Neural cell (in vitro differentiated cells): ENCODE measurements around the gene RITA1. TPM values are rescaled to one million over a fixed set of nuclear protein-coding genes. Genes with fewer than 3 reads are reported as not detected.

Experiments used
- H2AFZ ChIP-seq: fragments of 200-600, 300-800 bp; sonication (generic), shearing (Covaris generic); 2 replicates; pipeline ENCODE4 v1.6.0; 2014; ENCODE audit warnings: low read depth, mild to moderate bottlenecking, antibody characterized with exemption, low read length, moderate library complexity
- H3F3A ChIP-seq: fragments of 200-600 bp; shearing (Covaris generic); 2 replicates; pipeline ENCODE4 v1.6.1; 2016; ENCODE audit warnings: mild to moderate bottlenecking, moderate library complexity, mixed read lengths, antibody characterized with exemption, low read length; ENCODE audit not compliant: insufficient read depth, poor library complexity, severe bottlenecking
- H3K27ac ChIP-seq: fragments of 200-600, 300-800 bp; sonication (generic), shearing (Covaris generic); 2 replicates; pipeline ENCODE4 v1.5.1; 2014; ENCODE audit warnings: mild to moderate bottlenecking, low read length, moderate library complexity
- H3K27me3 ChIP-seq: fragments of 300-800, 200-600 bp; sonication (generic), shearing (Covaris generic); 2 replicates; pipeline ENCODE4 v1.6.0; 2014; ENCODE audit warnings: mild to moderate bottlenecking, low read depth, low read length, moderate library complexity; ENCODE audit not compliant: insufficient read depth
- H3K36me3 ChIP-seq: fragments of 300-800, 200-600 bp; sonication (generic), shearing (Covaris generic); 2 replicates; pipeline ENCODE4 v1.5.1; 2014; ENCODE audit warnings: mild to moderate bottlenecking, antibody characterized with exemption, low read length, moderate library complexity; ENCODE audit not compliant: insufficient read depth
- H3K4me2 ChIP-seq: fragments of 300-800, 200-600 bp; sonication (generic), shearing (Covaris generic); 2 replicates; pipeline ENCODE4 v1.6.0; 2014; ENCODE audit warnings: mild to moderate bottlenecking, low read length
- H3K4me3 ChIP-seq: fragments of 300-800, 200-600 bp; sonication (generic), shearing (Covaris generic); 2 replicates; pipeline ENCODE4 v1.5.1; 2014; ENCODE audit warnings: mild to moderate bottlenecking, low read length, moderate library complexity
- H3K79me2 ChIP-seq: fragments of 200-600 bp; shearing (Covaris generic); replicated peaks from 2 replicates; pipeline ENCODE4 v1.6.0; 2014; ENCODE audit warnings: mild to moderate bottlenecking, low read length, moderate library complexity; ENCODE audit not compliant: insufficient read depth
- H3K9ac ChIP-seq: fragments of 300-800, 200-600 bp; sonication (generic), shearing (Covaris generic); 2 replicates; pipeline ENCODE4 v1.6.1; 2016; ENCODE audit warnings: mild to moderate bottlenecking, low read length, mixed read lengths
- H3K9me2 ChIP-seq: fragments of 200-600 bp; shearing (Covaris generic); 2 replicates; pipeline ENCODE4 v1.6.1; 2016; ENCODE audit warnings: mild to moderate bottlenecking, low read length, mixed read lengths; ENCODE audit not compliant: insufficient read depth
- H3K9me3 ChIP-seq: fragments of 200-600, 300-800 bp; sonication (generic), shearing (Covaris generic); 2 replicates; pipeline ENCODE4 v1.6.1; 2016; ENCODE audit warnings: mild to moderate bottlenecking, mixed run types, low read length, moderate library complexity, mixed read lengths
- H4K20me1 ChIP-seq: fragments of 200-600 bp; shearing (Covaris generic); 2 replicates; pipeline ENCODE4 v1.6.1; 2016; ENCODE audit warnings: mild to moderate bottlenecking, mixed run types; ENCODE audit not compliant: insufficient read depth
- EP300 ChIP-seq: fragments of 450-650 bp; conservative IDR thresholded peaks from 2 replicates; pipeline ENCODE4 v1.6.1; 2014; ENCODE audit warnings: antibody characterized with exemption, mild to moderate bottlenecking, moderate library complexity; ENCODE audit not compliant: poor library complexity, severe bottlenecking
- EZH2 ChIP-seq: fragments of 200-600, 300-800 bp; shearing (Covaris generic), sonication (generic); IDR thresholded peaks from 2 replicates; pipeline ENCODE4 v1.6.1; 2014; ENCODE audit warnings: antibody characterized with exemption, low read length, borderline replicate concordance, mild to moderate bottlenecking; ENCODE audit not compliant: insufficient read depth, poor library complexity, severe bottlenecking
- MXI1 ChIP-seq: fragments of 450-650 bp; conservative IDR thresholded peaks from 2 replicates; pipeline ENCODE4 v1.6.1; 2014; ENCODE audit warnings: antibody characterized with exemption, mild to moderate bottlenecking; ENCODE audit not compliant: poor library complexity, severe bottlenecking
- POLR2AphosphoS5 ChIP-seq: IDR thresholded peaks from 2 replicates; pipeline ENCODE4 v1.6.1; 2012
- RAD21 ChIP-seq: fragments of 450-650 bp; conservative IDR thresholded peaks from 2 replicates; pipeline ENCODE4 v1.6.1; 2014; ENCODE audit warnings: antibody characterized with exemption, mild to moderate bottlenecking, moderate library complexity
- SMC3 ChIP-seq: fragments of 450-650 bp; conservative IDR thresholded peaks from 2 replicates; pipeline ENCODE4 v1.6.1; 2014; ENCODE audit warnings: antibody characterized with exemption, mild to moderate bottlenecking, moderate library complexity; ENCODE audit not compliant: poor library complexity
- TAF1 ChIP-seq: IDR thresholded peaks from 2 replicates; pipeline ENCODE4 v1.6.1; 2012; ENCODE audit warnings: low read depth
- polyA plus RNA-seq: library from polyadenylated mRNA; depleted of rRNA; stranded (reverse); fragments of >200 nt; gene quantifications from 2 replicates; pipeline ENCODE4 v1.2.3, GENCODE V29; 2014
- TF ChIP-seq, protein P1 (sequence below): IDR thresholded peaks from 2 replicates; pipeline ENCODE4 v1.6.1; 2012; ENCODE audit warnings: borderline replicate concordance
- TF ChIP-seq, protein P2 (sequence below): fragments of 450-650 bp; IDR thresholded peaks from 2 replicates; pipeline ENCODE4 v1.5.1; 2014; ENCODE audit warnings: antibody characterized with exemption, mild to moderate bottlenecking, moderate library complexity; ENCODE audit not compliant: poor library complexity, severe bottlenecking

The RITA1 gene
- polyA plus RNA-seq, 1 donor from 2014 or later, result 23.3 TPM

DNA sequence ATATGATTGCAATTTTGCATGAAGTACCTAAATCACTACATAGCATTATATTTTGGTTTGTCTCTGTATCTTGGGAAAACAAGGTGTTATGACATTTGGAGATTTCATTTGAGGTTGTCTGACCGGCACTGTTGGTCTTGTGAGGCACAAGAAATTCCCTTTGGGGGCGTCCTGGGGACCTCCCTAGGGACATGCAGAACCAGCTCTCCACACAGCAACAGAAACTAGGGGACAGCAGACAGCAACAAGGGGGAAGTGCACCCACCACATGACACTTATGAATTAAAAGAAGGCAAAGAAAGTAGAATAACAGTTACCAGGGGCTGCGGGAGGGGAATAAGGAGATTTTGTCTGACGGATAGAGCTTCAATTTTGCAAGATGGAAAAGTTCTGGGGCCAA lies 14.6 kb upstream of the RITA1 start:
- Histone ChIP-seq H3K27me3 (no peaks in the 10 kb centered on the region), H3K4me2 (no peak overlapping the region), H3K79me2 (no peaks in the 10 kb centered on the region), H4K20me1 (no peaks in the 10 kb centered on the region), H3K4me3 (no peak overlapping the region), H2AFZ (no peak overlapping the region), H3F3A (no peaks in the 10 kb centered on the region), H3K9ac (no peak overlapping the region), H3K36me3 (peaks cover 3% of the 10 kb centered on the region), H3K27ac (no peak overlapping the region), H3K9me2 (no peaks in the 10 kb centered on the region), H3K9me3 (no peaks in the 10 kb centered on the region)
- TF ChIP-seq EZH2 (no peak), POLR2AphosphoS5 (no peak), MXI1 (no peak), EP300 (no peak), SMC3 (no peak)
- TF ChIP-seq, protein P1, sequence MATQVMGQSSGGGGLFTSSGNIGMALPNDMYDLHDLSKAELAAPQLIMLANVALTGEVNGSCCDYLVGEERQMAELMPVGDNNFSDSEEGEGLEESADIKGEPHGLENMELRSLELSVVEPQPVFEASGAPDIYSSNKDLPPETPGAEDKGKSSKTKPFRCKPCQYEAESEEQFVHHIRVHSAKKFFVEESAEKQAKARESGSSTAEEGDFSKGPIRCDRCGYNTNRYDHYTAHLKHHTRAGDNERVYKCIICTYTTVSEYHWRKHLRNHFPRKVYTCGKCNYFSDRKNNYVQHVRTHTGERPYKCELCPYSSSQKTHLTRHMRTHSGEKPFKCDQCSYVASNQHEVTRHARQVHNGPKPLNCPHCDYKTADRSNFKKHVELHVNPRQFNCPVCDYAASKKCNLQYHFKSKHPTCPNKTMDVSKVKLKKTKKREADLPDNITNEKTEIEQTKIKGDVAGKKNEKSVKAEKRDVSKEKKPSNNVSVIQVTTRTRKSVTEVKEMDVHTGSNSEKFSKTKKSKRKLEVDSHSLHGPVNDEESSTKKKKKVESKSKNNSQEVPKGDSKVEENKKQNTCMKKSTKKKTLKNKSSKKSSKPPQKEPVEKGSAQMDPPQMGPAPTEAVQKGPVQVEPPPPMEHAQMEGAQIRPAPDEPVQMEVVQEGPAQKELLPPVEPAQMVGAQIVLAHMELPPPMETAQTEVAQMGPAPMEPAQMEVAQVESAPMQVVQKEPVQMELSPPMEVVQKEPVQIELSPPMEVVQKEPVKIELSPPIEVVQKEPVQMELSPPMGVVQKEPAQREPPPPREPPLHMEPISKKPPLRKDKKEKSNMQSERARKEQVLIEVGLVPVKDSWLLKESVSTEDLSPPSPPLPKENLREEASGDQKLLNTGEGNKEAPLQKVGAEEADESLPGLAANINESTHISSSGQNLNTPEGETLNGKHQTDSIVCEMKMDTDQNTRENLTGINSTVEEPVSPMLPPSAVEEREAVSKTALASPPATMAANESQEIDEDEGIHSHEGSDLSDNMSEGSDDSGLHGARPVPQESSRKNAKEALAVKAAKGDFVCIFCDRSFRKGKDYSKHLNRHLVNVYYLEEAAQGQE, result no peak

- peaks cover 3% of the 10 kb centered on the region for H3K36me3 ChIP-seq
Observed at GRCh38 chr12:113171543-113171942, 14.0 kb upstream of the RITA1 start.

GRCh38 chr12:113172185-113172584 lies 13.3 kb upstream of the RITA1 start:
- Histone ChIP-seq H3K9me2 (no peaks in the 10 kb centered on the region), H3K79me2 (no peaks in the 10 kb centered on the region), H4K20me1 (no peaks in the 10 kb centered on the region), H3K27ac (no peak overlapping the region), H3K36me3 (peaks cover 7% of the 10 kb centered on the region), H3K4me2 (no peak overlapping the region), H3K27me3 (no peaks in the 10 kb centered on the region), H2AFZ (no peak overlapping the region), H3K4me3 (no peak overlapping the region), H3F3A (no peaks in the 10 kb centered on the region), H3K9me3 (no peaks in the 10 kb centered on the region), H3K9ac (no peak overlapping the region)
- TF ChIP-seq POLR2AphosphoS5 (no peak), SMC3 (no peak), MXI1 (no peak), RAD21 (no peak), TAF1 (no peak), EP300 (no peak), EZH2 (no peak)
- TF ChIP-seq, protein P1, result no peak
- TF ChIP-seq, protein P2, sequence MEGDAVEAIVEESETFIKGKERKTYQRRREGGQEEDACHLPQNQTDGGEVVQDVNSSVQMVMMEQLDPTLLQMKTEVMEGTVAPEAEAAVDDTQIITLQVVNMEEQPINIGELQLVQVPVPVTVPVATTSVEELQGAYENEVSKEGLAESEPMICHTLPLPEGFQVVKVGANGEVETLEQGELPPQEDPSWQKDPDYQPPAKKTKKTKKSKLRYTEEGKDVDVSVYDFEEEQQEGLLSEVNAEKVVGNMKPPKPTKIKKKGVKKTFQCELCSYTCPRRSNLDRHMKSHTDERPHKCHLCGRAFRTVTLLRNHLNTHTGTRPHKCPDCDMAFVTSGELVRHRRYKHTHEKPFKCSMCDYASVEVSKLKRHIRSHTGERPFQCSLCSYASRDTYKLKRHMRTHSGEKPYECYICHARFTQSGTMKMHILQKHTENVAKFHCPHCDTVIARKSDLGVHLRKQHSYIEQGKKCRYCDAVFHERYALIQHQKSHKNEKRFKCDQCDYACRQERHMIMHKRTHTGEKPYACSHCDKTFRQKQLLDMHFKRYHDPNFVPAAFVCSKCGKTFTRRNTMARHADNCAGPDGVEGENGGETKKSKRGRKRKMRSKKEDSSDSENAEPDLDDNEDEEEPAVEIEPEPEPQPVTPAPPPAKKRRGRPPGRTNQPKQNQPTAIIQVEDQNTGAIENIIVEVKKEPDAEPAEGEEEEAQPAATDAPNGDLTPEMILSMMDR, result no peak

More at GRCh38 chr12:113171543-113171942, 14.0 kb upstream of the RITA1 start:
- no peaks in the 10 kb centered on the region for H3F3A ChIP-seq
- no peaks in the 10 kb centered on the region for H3K9me2 ChIP-seq
- no peaks in the 10 kb centered on the region for H3K27me3 ChIP-seq
- no peak overlapping the region for H3K4me2 ChIP-seq
- no peaks in the 10 kb centered on the region for H3K9me3 ChIP-seq
- no peak overlapping the region for H3K4me3 ChIP-seq
- no peaks in the 10 kb centered on the region for H3K79me2 ChIP-seq
- TF ChIP-seq SMC3, result no peak
- no peak overlapping the region for H3K9ac ChIP-seq
- H2AFZ ChIP-seq, result no peak overlapping the region
- H3K27ac ChIP-seq, result no peak overlapping the region
- H4K20me1 ChIP-seq, result no peaks in the 10 kb centered on the region
